WTC11 (cell line): ENCODE data around the gene CIB2. TPM values are rescaled to one million over a fixed set of nuclear protein-coding genes. Genes with fewer than 3 reads are reported as not detected.

Experiments
- ATAC-seq: fragments of 200-7000 bp; cut with Tn5 transposase; 2 replicates; pipeline ENCODE4 v1.10.0; 2021; ENCODE audit warnings: mild to moderate bottlenecking, moderate library complexity
- CTCF ChIA-PET: fragments of 300-600 bp; sonication (Branson Sonifier 250); formaldehyde crosslinking; loops from one replicate; lab custom pipeline; 2021; ENCODE audit warnings: antibody characterized with exemption; lab: Charles Lee
- POLR2A ChIA-PET: fragments of 350-600 bp; sonication (Branson Sonifier 250); formaldehyde crosslinking; loops from one replicate; lab custom pipeline; 2021; ENCODE audit warnings: antibody characterized with exemption; lab: Charles Lee
- DNase-seq: peaks from one replicate; pipeline ENCODE4 v3.0.0; 2021; ENCODE audit warnings: low spot score
- H3K27ac Mint-ChIP-seq: 2 replicates; pipeline ENCODE4 v1.8.0; 2021; ENCODE audit warnings: mixed read lengths
- H3K27me3 Mint-ChIP-seq: 2 replicates; pipeline ENCODE4 v1.8.0; 2021; ENCODE audit warnings: low read depth, mild to moderate bottlenecking, moderate library complexity, mixed read lengths
- H3K36me3 Mint-ChIP-seq: 2 replicates; pipeline ENCODE4 v1.8.0; 2021; ENCODE audit warnings: mixed read lengths
- H3K4me1 Mint-ChIP-seq: 2 replicates; pipeline ENCODE4 v1.8.0; 2022; ENCODE audit warnings: mixed read lengths
- H3K4me3 Mint-ChIP-seq: 2 replicates; pipeline ENCODE4 v1.8.0; 2021; ENCODE audit warnings: mild to moderate bottlenecking, moderate library complexity, mixed read lengths
- H3K9me3 Mint-ChIP-seq: 2 replicates; pipeline ENCODE4 v1.8.0; 2021; ENCODE audit warnings: mixed read lengths
- AFF4 ChIP-seq: sonication (generic); formaldehyde crosslinking; IDR thresholded peaks from 2 replicates; pipeline ENCODE4 v1.8.1; 2023; ENCODE audit warnings: mild to moderate bottlenecking, missing genetic modification reagents, borderline replicate concordance
- CBFB ChIP-seq: sonication (generic); formaldehyde crosslinking; IDR thresholded peaks from 2 replicates; pipeline ENCODE4 v1.8.1; 2022; ENCODE audit warnings: mild to moderate bottlenecking, low read depth, missing genetic modification reagents
- ERG ChIP-seq: fragments of 250-450 bp; sonication (Bioruptor Pico); IDR thresholded peaks from 2 replicates; pipeline ENCODE4 v1.8.0; 2021; ENCODE audit warnings: mild to moderate bottlenecking
- ETV6 ChIP-seq: sonication (generic); formaldehyde crosslinking; IDR thresholded peaks from 2 replicates; pipeline ENCODE4 v1.8.1; 2022; ENCODE audit warnings: mild to moderate bottlenecking, missing genetic modification reagents
- FOXJ3 ChIP-seq: sonication (generic); formaldehyde crosslinking; IDR thresholded peaks from 2 replicates; pipeline ENCODE4 v1.9.0; 2021; ENCODE audit warnings: missing genetic modification reagents, mild to moderate bottlenecking, borderline replicate concordance
- NFYB ChIP-seq: sonication (generic); formaldehyde crosslinking; conservative IDR thresholded peaks from 2 replicates; pipeline ENCODE4 v1.8.0; 2022; ENCODE audit warnings: low read depth, missing genetic modification reagents
- NR1H2 ChIP-seq: sonication (generic); formaldehyde crosslinking; IDR thresholded peaks from 2 replicates; pipeline ENCODE4 v1.9.0; 2021; ENCODE audit warnings: mild to moderate bottlenecking, moderate library complexity, missing genetic modification reagents
- NR2C2 ChIP-seq: sonication (generic); formaldehyde crosslinking; IDR thresholded peaks from 2 replicates; pipeline ENCODE4 v1.8.0; 2022; ENCODE audit warnings: mild to moderate bottlenecking, missing genetic modification reagents
- SMAD3 ChIP-seq: sonication (generic); formaldehyde crosslinking; IDR thresholded peaks from 2 replicates; pipeline ENCODE4 v1.8.0; 2022; ENCODE audit warnings: missing genetic modification reagents, mild to moderate bottlenecking, borderline replicate concordance
- TEAD4 ChIP-seq: sonication (generic); formaldehyde crosslinking; IDR thresholded peaks from 2 replicates; pipeline ENCODE4 v1.8.0; 2022; ENCODE audit warnings: mild to moderate bottlenecking, missing genetic modification reagents
- ZBTB21 ChIP-seq: sonication (generic); formaldehyde crosslinking; IDR thresholded peaks from 2 replicates; pipeline ENCODE4 v1.8.1; 2023; ENCODE audit warnings: mild to moderate bottlenecking, missing genetic modification reagents, borderline replicate concordance
- ZNF281 ChIP-seq: sonication (generic); formaldehyde crosslinking; IDR thresholded peaks from 2 replicates; pipeline ENCODE4 v1.8.0; 2023; ENCODE audit warnings: mild to moderate bottlenecking, missing genetic modification reagents
- ZNF532 ChIP-seq: fragments of 250-450 bp; sonication (Bioruptor Pico); IDR thresholded peaks from 2 replicates; pipeline ENCODE4 v1.9.0; 2021; ENCODE audit warnings: mild to moderate bottlenecking, borderline replicate concordance
- total RNA-seq: library from RNA; stranded (reverse); gene quantifications from 3 replicates; pipeline ENCODE4 v1.2.3, GENCODE V29; 2021
- TF ChIP-seq, protein P1 (sequence below): sonication (generic); formaldehyde crosslinking; IDR thresholded peaks from 2 replicates; pipeline ENCODE4 v1.8.0; 2022; ENCODE audit warnings: mild to moderate bottlenecking, missing genetic modification reagents

CIB2 gene
- total RNA-seq, 1 experiment from 2014 or later: 45.2 TPM

DNA sequence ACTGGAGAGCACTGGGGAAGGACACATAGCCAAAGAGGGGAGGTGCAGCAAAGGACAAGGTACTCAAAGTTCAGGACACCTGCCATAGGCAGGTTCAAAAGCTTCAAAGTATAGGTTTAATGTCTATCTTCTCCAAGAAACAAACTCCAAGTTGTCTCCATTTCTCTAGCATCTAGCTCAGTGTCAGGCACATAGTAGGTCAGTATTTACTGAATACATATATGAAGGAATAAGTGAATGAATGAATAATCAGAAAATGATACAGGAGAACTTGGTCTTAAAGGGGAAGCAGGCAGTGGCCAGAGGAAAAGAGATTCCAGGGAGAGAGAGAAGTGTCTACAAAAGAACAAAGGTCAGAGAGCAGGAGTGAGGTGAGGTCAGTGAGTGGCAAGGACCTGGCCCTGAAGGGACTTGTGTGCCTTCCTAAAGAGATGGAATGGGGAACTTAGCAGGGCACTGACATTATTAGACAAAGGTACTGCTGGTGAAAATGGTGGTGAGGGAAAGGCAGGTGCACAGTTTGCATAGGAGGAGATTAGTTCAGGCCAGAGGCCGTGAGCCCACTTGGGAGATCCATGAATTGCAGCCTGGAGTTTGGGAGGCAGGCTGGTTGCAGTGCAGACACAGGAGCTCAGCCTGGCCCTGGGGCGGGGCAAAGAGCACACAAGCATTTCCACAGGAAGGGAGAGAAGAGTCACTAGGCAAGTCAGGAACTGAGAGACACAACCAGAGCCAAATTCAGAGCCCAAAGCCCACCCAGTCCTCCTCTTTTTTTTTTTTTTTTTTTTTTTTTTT is 75.1 kb downstream of the CIB2 start:
- ATAC-seq (peak; percentile 84), DNase-seq (peak; percentile 43)
- Mint-ChIP-seq H3K9me3 (no peaks in the 10 kb centered on the region), H3K4me1 (peaks cover 23% of the 10 kb centered on the region), H3K27me3 (no peaks in the 10 kb centered on the region), H3K27ac (peak overlapping the region; percentile 84), H3K4me3 (no peak overlapping the region), H3K36me3 (no peaks in the 10 kb centered on the region)
- TF ChIP-seq NR1H2 (CRISPR knock-in tag): no peak
- no peak for TF ChIP-seq FOXJ3 (CRISPR knock-in tag)
- TF ChIP-seq SMAD3 (CRISPR knock-in tag): no peak
- TF ChIP-seq ETV6 (CRISPR knock-in tag): no peak
- no peak for TF ChIP-seq CBFB
- TF ChIP-seq TEAD4 (CRISPR knock-in tag): no peak
- no peak for TF ChIP-seq ZNF532 (CRISPR knock-in tag)
- no peak for TF ChIP-seq AFF4 (CRISPR knock-in tag)
- POLR2A ChIA-PET: no interaction called here
- CTCF ChIA-PET: interaction anchor here (0.6 to 1.4 kb wide), 9 partner anchors 13 to 317 kb away, joined by 3 to 9 read pairs (median 3); no protein-coding TSS in a partner anchor

- no peaks in the 10 kb centered on the region for H3K9me3 Mint-ChIP-seq
- H3K27me3 Mint-ChIP-seq: no peaks in the 10 kb centered on the region
- peaks cover 30% of the 10 kb centered on the region for H3K4me1 Mint-ChIP-seq
- ATAC-seq (no peak), DNase-seq (no peak)
- H3K4me3 Mint-ChIP-seq: no peak overlapping the region
- H3K36me3 Mint-ChIP-seq: no peaks in the 10 kb centered on the region
- POLR2A ChIA-PET: no interaction called here
- CTCF ChIA-PET: interaction anchor here (1.4 kb wide), 1 partner anchor 141 kb away, joined by 3 read pairs; no protein-coding TSS in a partner anchor
- H3K27ac Mint-ChIP-seq: no peak overlapping the region
- TF ChIP-seq ERG (CRISPR knock-in tag): no peak
- no peak for TF ChIP-seq ZBTB21 (CRISPR knock-in tag)
- no peak for TF ChIP-seq ZNF532 (CRISPR knock-in tag)
- TF ChIP-seq, protein P1, sequence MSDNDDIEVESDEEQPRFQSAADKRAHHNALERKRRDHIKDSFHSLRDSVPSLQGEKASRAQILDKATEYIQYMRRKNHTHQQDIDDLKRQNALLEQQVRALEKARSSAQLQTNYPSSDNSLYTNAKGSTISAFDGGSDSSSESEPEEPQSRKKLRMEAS (CRISPR knock-in tag): no peak
- no peak for TF ChIP-seq NR2C2 (CRISPR knock-in tag)
- TF ChIP-seq NFYB (CRISPR knock-in tag): no peak
- no peak for TF ChIP-seq ZNF281
Observed at GRCh38 chr15:78054966-78055365, 76.3 kb downstream of the CIB2 start.
